Esophagus squamous epithelium (tissue), 4 donors: ENCODE measurements around the gene LRWD1.

Source experiments
- CTCF ChIP-seq, 6 experiments: fragments of 450-650 bp in 4 of 6; fragments of 200-600 bp in 2 of 6; sonication (generic) in 2 of 6; IDR thresholded peaks; one replicate each; pipeline ENCODE4 v1.5.1; 2016 to 2019; ENCODE audit warnings: antibody characterized with exemption in 6 of 6, mild to moderate bottlenecking in 4 of 6, moderate library complexity in 4 of 6
- POLR2A ChIP-seq, 4 donors: fragments of 450-650 bp; IDR thresholded peaks; one replicate each; pipeline ENCODE4 v1.6.1; 2017; ENCODE audit warnings: antibody characterized with exemption in 4 of 4, mild to moderate bottlenecking in 4 of 4, moderate library complexity in 3 of 4

- TF ChIP-seq CTCF (IDR thresholded peaks at IDR 0.05): no peak
- TF ChIP-seq POLR2A (IDR thresholded peaks at IDR 0.05): peak in 1 of 4 donors; percentile 22
These were observed 40.0 kb upstream of the LRWD1 start for GRCh38 chr7:102424787-102425218.
